C4-2B (cell line): ENCODE data around the gene ARCN1.

Source experiments
- CTCF ChIP-seq: fragments of 450-650 bp; conservative IDR thresholded peaks from 2 replicates; pipeline ENCODE4 v1.5.1; 2017; ENCODE audit warnings: mild to moderate bottlenecking
- ZFX ChIP-seq: fragments of 450-650 bp; IDR thresholded peaks from 2 replicates; pipeline ENCODE4 v1.6.1; 2017

DNA sequence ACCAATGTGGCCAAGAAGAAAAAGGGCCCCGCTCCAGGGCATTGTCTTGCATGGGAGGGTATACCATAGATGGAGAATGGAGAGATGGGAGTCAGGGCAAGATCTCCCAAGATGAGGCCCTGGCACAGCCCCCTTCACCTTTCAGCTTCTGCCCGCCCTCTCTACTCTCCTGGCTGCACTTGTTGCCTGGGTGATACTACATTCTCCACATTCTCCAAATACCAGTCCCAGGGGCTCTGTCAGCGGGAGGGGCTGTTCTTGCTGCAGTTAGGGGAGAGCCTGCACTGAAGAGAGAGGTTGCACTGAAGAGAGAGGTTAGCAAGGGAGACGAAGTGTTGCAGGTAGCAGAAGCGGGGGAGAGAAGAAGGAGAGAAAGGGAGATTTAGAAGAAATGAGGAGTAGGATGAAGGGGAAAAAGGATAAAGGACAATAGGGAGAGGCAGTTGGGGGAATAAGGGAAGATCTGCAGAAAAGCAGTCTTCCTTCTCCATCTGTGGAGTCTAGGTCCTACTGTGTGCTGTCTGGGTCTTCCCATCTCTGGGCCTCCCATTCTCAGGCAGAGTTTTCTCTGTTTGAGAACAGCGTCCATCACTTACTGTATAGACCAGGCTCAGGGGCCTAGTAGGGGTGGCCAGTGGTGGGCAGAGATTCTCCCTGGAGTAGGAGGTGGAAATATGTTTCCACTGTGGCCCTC, 43.2 kb downstream of the ARCN1 start:
- TF ChIP-seq CTCF (no peak), ZFX (no peak)
